ENCODE measurements around the gene CDHR1. TPM values are rescaled to one million over a fixed set of nuclear protein-coding genes. Genes with fewer than 3 reads are reported as not detected.

Gene CDHR1
- total RNA-seq, 4 donors from 2014 or later = 0.16 to 0.24 TPM; not detected in 2

GRCh38 chr10:84184517-84184916 is 9.8 kb upstream of the CDHR1 start:
- no peak for DNase-seq (ENCODE audit: low spot score)
- no peak for TF ChIP-seq CTCF (IDR thresholded peaks at IDR 0.05)
- no peak for ATAC-seq (ENCODE audit: low FRiP score)

GRCh38 chr10:84185526-84186175 is 8.7 kb upstream of the CDHR1 start:
- DNase-seq (ENCODE audit: low spot score) (peak; percentile 6), ATAC-seq (ENCODE audit: low FRiP score) (no peak)
- no peak for TF ChIP-seq CTCF (IDR thresholded peaks at IDR 0.05)

- DNase-seq (ENCODE audit: low spot score) (no peak), ATAC-seq (ENCODE audit: low FRiP score) (no peak)
- TF ChIP-seq CTCF (IDR thresholded peaks at IDR 0.05) = no peak
These were observed 5.5 kb upstream of the CDHR1 start for GRCh38 chr10:84188815-84189214.

GRCh38 chr10:84190621-84191020 is 3.7 kb upstream of the CDHR1 start:
- ATAC-seq (ENCODE audit: low FRiP score) = no peak
- no peak for TF ChIP-seq CTCF (IDR thresholded peaks at IDR 0.05)
- DNase-seq (ENCODE audit: low spot score) = no peak

- ATAC-seq (ENCODE audit: low FRiP score) (no peak), DNase-seq (ENCODE audit: low spot score) (no peak)
- TF ChIP-seq CTCF (IDR thresholded peaks at IDR 0.05) = no peak
These were observed 3.2 kb upstream of the CDHR1 start for GRCh38 chr10:84191106-84191505.

GRCh38 chr10:84193327-84193726 is 1.0 kb upstream of the CDHR1 start:
- ATAC-seq (ENCODE audit: low FRiP score) (no peak), DNase-seq (ENCODE audit: low spot score) (no peak)
- no peak for TF ChIP-seq CTCF (IDR thresholded peaks at IDR 0.05)

GRCh38 chr10:84193846-84194423 is 402 bp upstream of the CDHR1 start:
- no peak for TF ChIP-seq CTCF (IDR thresholded peaks at IDR 0.05)
- DNase-seq (ENCODE audit: low spot score) = no peak
- ATAC-seq (ENCODE audit: low FRiP score) = no peak

All from omental fat pad (tissue), 4 donors.